SKM-1 treated with dmso at 0.1 percent for 144 hours (cell line): ENCODE results near the gene NMRAL1.

Experiments used
- DNase-seq: peaks from one replicate; lab custom pipeline; 2025; ENCODE audit not compliant: unreplicated experiment; lab: John Stamatoyannopoulos, UW

The NMRAL1 gene

DNA sequence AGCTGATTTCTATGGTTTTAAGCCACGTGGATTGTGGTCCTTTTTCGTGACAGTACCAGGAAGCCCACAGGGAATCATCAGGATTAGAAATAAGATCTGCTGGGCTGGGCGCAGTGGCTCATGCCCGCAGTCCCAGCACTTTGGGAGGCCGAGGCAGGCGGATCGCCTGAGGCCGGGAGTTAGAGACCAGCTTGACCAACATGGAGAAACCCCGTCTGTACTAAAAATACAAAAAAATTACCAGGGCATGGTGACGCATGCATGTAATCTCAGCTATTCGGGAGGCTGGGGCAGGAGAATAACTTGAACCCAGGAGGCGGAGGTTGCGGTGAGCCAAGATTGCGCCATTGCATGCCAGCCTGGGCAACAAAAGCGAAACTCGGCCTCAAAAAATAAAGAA is 6.5 kb downstream of the NMRAL1 start:
- no peak for DNase-seq

DNA sequence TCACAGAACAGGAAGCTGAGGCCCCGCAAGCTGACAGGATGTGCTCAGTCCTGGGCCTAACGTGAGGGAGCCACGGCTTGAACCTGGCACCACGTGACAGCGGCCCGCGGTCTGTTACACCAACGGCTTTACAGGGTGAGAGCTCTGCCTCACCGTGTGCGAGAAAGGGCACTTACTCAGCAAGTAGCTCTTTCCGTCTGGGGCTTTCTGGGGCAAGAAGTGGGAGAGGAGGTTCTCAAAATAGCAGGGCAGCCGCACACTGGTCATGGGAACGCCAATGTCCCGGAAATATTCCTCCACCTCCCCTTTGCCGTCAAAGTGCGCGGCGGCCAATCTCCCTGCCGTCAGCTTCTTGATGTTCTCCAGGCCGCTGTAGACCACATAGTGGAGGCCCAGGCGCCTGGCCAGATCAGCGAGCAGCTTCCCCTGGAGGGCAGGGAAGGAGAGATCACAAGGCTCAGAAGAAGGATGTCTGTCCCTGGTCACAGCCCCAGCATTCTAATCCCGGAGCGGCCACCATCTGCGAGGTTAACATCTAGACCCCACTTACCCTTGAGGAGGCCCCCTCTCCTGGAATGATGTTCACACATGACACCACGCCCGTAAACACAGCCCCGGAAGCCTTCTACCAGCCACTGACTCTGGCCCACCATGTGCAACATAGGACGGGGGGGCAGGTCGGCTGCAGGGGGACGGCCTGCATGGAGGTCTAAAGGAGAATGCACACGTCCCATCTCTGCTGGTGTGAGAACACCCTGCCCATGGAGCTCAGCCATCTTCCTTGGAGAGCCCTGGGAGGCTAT is 8.2 kb downstream of the NMRAL1 start:
- DNase-seq = no peak

DNA sequence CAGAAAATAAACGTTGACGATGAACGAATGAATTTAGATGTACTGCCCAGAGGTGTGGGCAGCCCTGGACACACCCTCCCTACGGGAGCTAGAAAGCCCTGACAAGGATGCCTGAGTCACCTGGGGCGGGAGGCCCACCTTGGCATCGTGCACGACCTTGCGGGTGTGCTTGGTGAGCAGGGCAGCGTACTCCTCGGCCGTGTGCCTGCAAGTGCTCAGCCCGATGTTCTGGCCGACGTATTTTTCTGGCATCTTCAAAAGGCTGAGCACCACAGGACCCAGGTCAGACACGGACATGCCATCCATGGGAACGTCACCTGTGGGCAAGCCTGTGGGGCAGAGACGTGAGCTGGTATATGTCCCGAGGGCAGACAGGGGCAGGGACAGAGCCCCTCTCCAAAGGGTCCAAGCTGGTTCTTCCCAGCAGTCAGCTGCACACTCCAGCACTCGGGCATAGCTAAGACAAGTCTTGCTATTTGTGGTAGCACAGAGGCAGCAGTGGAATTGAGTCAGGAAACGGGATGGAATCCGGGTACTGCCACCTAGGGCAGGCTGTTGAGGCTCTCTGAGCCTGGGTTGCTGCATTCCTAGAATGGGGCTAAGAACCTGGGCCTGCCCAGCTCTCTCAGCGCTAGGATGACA is 10.8 kb downstream of the NMRAL1 start:
- no peak for DNase-seq

DNA sequence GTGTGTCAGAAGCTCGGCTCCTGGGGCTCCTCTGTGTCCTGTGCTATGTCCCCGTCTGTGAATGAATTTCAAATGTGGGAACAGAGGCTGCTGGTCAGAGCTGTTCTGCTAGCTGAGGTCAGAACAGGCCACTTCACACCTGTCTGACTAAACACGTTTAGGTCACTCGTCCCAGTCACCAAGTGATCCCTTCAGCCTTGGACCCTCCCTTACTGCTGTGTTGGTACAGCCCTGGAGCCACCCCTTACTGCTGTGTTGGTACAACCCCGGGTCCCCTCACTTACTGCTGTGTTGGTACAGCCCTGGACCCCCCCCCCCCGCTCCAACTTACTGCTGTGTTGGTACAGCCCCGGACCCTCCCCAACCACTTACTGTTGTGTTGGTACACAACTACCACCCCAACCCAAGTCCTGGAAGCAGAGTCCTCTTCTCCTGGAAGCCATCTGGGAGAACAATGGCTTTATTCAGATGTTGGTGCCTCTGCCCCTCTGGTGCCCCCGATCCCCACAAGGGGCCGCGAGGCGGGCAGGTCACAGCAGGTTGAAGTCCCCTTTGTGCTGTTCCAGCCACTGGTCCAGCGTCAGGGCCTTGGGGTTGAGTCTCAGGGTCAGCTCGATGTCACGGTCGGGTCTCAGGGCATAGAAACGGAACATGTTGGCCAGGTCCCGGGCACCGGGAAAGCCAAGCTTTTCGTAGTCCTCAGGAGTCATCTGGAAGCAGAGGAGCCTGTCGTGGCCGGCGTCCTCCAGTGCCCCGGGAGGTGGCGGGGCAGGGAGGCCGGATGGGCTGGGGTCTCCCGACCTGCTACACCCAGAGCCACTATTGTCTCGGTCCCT is 13.0 kb downstream of the NMRAL1 start:
- no peak for DNase-seq

DNA sequence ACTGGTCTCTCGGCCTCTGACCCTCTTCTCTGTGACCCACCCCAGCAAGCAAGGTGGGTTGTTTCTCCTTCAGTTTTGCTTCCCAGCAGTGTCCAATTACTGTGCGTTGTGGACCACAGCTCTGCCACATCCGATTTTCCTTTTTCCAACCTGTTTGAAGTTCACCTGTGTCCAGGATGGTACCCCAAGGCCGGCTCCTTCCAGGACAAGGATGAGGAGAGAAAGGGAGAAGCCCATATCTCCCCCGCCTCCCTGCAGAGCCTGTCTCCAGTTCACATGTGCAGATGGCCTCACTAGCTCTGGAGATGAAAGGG is 13.5 kb downstream of the NMRAL1 start:
- no peak for DNase-seq

DNA sequence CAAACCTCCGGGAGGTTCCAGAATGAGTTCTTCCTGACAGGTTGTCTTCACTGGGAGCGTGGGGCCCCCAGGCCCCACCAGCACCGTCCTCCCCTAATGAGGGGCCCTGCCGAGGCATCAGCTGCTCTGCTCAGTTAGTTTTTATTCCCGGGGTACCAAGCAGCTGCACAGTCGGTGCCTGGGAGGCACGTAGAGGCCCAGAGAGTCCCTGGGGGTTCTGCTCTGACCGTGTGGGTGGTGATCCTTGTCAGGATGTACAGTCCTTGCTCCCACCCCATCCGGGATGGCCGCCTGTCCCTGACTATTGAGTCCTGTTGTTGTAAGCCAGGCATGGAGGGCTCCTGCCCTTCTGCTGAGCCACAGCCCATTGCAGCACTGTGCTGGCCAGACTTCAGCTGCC is 18.5 kb downstream of the NMRAL1 start:
- no peak for DNase-seq

DNA sequence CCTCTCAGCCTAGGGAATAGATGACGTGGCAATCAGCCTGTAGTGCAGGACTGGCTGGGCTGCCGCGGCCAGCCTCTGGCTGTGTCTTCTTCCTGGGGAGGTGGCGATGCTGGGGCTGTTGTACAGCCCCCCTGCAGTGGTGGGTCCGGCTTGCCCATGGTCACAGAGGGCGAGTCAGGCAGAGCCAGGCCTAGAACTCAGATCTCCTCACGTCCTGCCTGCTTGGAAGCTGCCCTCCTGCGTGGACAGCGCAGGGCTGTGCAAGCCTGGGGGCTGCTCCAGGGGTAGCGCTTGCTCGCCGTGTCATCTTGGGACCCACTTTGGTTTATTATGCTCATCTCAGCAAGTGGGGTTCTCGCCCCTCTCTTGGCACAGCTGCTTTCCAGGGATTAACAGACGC is 19.3 kb downstream of the NMRAL1 start:
- no peak for DNase-seq

DNA sequence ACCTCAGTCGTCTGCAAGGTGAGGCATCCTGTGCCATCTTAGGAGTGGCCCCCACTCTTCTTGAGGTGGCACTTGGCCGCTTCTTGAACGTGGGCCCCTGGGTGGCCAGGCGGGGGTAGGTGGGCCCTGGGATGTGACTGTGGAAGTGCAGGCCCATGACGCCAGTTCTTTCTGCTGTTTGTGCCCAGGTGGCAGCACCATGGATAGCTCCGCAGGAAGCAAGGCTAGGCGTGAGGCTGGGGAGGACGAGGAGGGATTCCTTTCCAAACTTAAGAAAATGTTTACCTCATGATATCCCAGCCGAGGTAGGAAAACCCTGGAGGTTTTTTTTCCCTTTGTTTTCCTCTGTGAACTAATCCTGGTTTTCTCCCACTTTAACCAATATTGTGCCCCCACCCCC is 19.8 kb downstream of the NMRAL1 start:
- no peak for DNase-seq

DNA sequence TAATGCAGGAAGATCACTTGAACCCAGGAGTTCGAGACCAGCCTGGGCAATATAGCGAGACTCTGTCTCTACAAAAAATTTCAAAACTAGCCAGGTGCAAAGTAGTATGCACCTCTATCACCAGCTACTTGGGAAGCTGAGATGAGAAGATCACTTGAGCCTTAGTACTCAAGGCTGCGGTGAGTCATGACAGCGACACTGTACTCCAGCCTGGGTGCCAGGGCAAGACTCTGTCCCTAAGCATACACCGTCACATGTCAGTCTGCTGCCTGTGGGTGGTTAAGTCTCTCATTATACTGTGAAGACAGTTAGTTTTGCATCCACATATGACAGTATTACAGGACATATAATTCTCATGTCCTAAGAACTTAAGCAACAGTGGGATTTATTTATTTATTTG is 21.8 kb downstream of the NMRAL1 start:
- no peak for DNase-seq

DNA sequence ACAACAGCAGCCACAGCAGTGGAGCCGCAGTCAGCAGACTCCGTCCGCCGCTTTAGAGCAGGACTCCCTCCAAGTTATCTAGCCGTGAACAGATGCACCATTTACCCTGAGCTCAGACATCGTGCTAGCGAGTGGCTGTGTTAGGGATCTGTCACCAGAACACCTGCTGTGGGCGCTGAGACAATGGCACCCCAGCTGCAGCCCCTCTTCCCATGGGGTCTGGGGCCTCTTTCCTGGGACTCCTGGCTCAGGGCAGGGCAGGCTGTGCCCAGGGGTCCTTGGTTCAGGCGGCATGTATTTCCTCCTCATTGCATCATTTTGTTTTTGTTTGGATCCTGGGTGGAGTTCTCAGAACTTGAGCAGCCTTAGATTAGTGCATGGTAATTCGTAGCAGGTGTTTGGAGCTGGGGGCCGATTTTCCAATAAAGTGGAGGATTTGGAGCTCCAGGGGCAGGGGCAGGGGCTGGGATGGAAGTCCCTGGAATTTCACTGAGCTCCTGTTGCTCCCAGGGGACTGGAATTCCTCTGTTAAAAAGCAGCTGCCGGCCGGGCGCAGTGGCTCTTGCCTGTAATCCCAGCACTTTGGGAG is 23.4 kb downstream of the NMRAL1 start:
- DNase-seq = no peak

DNA sequence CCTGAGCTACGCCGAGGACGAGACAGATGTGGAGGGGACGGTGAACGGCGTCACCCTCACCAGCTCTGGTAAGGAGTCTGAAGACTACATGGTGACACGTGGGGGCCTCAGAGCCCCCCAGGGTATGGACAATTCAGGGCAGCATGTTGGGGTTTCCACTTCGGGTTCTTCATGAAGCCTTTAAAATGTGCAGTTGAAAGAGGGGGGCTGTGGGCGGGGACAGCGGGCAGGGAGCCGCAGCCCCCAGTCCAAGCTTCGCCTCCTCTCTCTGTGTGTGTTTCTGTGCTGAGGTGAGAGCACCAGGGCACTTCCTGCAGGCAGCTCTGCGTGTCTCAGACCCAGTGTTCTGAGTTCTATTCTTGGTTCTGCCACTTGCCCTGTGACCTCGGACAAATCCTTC is 24.0 kb downstream of the NMRAL1 start:
- no peak for DNase-seq

DNA sequence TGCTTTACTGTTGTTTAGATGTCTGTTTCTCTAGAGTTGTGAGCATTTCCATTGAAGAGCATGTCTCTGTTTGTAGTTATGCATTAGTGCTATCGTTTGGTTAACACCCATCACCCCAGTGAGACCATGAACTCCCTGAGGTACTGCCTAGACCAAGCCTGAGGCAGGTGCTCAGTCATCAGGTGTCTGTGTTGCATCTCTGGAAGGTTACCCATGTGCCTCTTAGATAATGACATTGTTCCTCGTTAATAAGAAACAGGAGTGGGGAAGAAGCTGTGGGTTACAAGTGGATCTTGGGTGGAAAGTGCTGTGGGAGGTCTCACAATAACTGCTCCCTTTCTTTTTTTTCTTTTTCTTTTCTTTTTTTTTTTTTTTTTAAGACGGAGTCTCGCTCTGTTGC is 30.4 kb downstream of the NMRAL1 start:
- DNase-seq = no peak

DNA sequence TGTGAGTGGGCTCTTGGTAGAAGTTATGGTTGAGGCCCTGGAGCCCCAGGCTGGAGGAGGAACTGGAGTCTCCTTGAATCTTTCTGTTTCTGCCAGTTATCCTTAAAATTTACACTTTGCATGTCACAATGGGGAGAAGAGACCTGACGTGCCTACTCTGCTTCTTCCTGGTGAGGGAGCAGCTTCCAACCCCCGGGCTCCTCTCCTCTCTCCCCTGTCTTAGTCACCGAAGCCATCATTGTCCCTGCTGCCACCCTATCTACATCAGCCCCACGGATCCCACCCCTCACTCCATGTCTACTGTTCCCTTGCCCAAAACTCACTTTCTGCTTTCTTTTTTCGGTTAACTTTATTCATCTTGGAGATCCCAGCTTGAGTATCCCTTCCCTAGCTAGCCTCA is 31.2 kb downstream of the NMRAL1 start:
- DNase-seq = no peak

DNA sequence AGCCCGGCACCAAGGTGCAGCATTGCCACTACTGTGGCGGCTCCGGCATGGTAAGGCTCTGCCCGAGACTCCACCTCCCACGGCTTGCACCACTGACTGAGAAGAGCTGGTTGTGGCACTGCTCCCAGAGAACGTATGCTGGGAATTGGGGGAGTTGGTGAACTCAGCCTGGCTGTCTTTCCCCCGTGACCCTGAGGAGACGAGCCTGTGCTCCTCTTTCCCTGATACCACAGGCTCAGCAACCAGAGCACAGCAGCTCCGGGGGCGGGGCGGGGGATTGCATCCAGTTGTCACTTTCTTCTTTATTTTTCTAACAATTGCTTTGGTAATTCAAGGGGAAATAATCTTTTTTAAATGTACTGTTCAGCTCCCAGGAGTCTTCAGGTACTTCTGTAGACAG is 32.1 kb downstream of the NMRAL1 start:
- DNase-seq = no peak

DNA sequence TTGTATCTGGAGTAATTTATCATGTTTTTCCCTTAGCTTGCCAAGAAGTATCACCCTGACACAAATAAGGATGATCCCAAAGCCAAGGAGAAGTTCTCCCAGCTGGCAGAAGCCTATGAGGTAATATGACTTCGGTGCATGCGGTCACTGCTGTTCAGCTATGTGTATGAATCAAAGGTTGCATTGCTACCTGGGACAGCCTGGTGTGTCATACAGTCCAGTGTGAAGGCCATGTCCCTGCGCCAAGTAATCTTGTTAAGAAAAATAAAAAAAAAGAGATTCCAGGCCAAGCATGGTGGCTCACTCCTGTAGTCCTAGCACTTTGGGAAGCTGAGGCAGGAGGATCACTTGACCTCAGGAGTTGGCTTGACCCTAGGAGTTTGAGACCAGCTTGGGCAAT is 37.1 kb downstream of the NMRAL1 start:
- no peak for DNase-seq

DNA sequence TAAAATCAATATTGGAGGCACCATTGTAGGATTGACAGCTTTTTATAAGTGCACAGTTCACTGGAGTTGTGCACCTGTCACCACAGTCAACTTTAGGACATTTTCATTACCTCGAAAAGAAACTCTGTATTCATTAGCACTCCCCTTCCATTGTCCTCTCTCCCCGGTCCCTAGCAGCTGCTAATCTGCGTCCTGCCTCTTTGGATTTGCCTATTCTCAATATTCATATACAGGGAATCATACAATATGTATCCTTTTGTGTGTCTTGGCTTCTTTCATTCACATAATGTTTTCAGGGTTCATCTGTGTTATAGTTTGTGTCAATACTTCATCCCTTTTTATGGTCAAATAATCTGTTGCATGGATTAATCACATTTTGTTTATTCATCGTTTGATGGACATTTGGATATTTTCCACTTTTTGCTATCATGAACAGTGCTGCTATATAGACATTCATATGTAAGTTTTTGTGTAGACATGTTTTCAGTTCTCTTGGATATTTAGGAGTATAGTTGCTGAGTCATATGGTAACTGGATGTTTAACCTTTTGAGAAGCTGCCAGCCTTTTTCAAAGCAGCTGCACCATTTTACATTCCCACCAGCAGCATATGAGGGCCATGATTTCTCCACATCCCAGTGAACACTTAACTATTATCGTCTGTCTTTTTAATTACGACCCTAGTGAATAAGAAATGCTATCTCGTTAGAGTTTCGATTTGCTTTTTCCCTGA is 38.9 kb downstream of the NMRAL1 start:
- DNase-seq = no peak

DNA sequence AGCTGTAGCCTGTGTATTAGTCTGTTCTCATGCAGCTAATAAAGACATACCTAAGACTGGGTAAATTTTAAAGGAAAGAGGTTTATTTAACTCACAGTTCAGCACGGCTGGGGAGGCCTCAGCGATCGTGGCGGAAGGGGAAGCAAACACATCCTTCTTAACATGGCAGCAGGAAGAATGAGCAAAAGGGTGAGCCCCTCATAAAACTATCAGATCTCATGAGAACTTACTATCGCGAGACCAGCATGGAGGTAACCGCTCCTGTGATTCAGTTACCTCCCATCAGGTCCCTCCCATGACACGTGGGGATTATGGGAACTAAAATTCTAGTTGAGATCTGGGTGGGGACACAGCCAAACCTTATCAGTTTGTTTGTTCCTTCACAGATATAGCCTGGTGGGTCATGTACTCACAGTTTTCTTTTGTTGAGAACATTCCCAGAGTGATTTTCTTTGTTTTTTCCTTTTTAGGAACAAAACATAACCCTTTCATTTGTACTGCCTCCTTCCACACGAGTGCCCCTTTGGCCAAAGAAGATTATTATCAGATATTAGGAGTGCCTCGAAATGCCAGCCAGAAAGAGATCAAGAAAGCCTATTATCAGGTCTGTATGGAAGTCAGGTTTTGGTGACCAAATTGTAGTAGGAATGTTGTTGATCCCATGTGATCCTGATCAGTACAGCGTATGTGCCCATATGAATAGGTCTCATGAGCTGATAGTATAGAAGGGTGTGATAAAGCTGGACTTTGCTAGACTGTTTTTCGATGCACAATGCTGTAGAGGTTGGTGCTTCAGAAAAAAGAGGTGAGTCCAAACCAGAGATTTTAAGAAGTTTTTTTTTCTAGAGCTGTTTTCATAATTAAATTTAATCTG is 40.3 kb downstream of the NMRAL1 start:
- DNase-seq = no peak

DNA sequence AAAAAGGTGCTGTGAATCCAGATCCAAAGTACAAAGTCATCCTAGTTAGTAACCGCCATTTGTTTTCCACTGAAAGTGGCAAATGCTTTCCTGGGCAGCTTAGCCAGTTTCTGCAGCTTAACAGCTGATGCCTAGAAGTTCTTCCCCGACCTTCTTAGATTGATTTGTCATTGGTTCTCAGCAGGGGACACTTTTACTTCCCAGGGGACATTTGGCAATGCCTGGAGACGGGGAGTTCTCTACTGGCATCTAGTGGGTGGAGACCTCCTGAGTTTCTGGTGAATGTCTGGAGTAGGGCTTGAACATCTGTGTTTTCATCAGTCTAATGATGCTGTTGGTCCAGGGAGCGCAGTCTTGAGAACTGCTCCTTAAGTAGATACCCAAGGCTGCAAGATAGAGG is 41.2 kb downstream of the NMRAL1 start:
- DNase-seq = no peak

DNA sequence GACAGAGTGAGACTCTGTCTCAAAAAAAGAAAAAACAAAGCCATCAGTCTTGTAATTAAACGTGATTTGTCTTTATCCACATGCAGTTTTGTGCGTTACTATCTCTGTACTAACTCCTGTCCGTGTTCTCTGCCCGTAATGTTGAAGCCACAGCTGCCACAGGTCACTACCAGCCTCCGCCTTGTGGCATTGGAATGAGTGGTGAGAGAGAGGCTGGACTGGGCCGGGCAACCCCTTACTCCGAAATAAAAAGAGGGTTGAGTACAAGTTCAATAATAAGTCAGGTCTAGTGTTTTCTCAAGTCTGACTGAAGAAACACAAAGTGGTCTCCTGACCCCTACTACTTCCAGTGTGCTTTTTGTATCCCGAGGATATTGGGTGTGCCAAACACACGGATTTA is 43.4 kb downstream of the NMRAL1 start:
- DNase-seq = no peak

DNA sequence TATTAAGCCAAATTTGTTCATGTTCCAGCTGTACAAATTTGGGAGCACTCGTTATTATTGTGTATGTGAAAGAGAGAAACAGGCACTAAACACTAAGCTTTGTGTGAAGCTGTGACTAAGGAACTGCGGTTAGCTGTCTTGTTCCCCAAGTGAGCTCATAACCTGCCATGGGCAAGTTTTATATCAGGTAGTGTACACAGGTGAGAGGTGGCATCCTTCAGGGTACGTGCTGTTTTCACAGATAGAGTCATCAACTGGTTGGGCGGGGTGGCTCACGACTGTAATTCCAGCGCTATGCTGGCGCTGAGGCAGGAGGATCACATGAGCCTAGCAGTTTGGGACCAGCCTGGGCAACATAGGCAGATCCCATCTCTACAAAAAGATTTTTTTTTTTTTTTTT is 45.9 kb downstream of the NMRAL1 start:
- no peak for DNase-seq
